T1000 (cell line): ENCODE data around the gene HOXC9.

ENCODE experiments used
- DNase-seq: peaks from one replicate; lab custom pipeline; 2025; ENCODE audit warnings: mixed read lengths; lab: John Stamatoyannopoulos, UW

HOXC9 gene

DNA sequence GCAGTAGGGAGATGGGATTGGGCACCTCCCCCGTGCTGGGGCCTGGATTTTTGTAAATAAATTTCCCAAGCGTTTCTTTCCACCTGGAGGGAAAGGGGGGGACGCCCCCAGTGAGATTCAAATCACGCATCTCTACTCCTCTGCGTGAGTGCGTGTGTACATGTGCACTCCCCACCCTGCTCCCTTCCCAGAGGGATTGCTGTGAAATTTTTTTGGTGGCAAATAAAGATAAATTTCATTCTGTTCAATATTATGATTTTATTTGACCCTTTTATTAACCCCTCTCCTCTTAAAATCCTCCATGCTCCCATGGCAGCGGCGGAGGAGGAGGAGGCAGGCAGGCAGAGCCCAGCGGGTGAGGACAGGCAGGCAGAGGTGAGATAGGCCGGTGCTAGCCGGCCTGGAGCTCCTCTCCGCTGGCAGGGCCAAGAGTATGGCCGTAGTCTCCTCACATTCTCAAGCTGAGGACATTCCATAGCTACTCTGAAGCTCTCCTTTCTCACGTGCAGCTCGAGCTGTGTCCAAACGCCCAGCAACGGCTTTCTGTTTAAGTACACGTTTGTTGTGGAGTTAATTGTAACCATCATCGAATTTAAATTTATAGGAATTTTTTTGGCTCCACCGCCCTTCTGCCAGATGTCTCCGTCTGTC lies 23.7 kb upstream of the HOXC9 start:
- DNase-seq, result no peak

DNA sequence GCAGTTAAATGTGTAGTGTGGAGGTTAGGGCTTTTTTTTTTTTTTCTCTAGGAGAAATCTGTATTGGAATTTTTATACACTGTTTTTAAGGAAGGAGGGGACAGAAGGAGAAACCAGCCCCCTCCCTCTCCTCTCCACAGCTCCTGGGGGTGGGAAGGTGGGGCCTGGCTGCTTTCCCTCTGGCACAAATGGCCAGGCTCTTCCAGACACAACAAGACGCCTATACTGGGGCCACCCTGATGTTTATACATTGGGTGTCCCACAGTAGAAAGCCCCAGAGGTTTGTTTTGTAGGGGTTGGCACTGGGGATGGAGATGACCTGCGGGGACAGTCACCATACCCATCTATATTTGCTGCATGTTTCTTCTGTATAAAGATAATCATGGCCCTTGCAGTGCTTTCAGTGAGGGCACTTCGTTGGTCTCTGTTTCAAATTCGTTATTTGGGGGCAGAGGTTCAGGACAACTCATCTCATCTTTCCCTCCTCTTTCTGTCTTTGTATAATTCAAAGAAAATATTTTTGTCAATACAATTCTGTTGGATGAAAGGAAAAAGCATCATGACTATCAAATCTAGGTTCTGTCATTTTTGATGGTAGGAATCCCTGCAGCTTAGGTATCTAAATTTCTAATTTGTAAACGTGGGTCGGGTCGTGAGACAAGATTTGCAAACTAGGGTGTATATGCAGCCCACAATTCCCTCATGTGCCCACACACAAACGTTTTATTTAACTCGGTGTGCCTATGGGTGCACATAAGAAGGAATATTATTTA lies 23.0 kb upstream of the HOXC9 start:
- DNase-seq, result no peak

DNA sequence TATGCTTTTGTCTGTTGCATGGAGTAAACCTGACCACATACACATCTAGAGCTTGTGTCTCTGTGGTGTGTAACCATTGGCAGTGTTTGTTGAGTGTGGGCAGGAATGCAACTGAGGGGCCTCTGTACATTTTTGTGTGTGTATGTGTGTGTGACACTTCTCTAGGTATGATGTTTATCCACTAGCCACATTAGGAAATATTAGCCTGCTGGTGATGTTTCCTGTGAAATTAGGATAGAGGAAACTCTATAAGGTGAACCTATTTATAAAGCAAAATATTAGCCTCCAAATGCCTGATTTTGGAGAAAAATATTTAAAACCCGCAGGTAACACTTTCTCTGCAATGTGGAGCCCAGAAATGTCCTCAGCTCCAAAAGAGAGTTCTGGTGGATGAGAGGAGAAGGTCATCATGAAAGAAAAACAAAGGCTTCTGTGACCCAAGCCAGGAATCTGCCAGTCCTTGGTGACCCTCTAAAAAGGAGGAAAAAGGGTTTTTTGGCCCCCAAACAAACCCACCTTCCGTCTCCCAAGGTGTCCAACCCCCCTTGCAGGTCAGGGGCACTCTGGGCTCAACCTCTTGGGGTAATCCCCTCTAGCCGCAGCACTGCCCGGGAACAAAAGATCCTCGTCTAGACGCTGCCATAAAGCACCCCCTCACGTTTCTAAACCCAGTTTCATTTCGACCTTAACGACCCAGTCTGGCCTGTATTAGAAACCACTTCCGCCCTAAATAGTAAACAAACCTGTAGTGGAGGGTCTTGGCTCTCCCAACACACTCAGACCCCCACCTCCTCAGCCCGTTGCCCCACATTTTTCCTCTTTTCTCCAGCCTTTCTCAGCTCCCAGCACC lies 22.1 kb upstream of the HOXC9 start:
- DNase-seq, result no peak

DNA sequence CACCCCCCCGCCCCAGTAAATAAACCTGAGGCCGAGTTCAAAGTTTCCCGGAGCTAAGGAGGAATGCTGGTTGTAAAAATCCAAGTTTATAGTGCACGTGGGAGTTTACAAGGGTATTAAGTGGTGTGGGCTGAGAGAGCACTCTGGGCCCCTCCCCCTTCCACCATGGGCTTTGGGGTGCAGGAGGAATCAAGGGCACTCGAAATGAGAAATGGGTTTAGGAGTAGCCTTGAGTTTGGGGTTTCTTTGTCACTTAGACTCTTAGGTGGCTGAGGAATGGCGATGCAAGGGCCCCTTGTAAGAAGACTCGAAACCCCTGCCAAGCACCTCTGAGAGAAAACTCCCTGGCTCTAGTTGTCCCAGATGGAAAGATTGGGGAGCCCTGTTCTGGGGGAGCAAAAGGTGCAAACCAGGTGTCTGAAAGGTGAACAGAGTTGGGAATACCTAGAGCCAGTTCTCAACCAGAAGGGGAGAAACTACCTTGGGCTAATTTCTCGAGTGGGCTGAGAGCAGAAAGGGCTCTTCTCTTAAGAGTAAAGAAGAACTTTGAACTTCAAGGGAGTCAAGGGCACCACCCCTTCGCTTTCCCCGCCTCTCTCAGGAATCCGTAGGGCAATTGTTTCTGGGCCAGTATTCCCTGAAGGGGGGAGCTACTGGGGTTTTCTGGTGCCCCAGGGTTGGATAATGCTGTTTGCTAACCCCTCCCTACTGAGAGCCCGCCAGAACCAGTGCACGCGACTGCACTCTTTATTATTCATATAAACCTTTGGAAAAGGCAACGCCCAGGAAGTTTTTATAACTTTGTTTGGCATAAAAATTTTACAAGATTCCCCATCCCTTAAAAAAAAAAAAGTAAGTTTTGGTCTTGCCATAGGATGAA lies 21.2 kb upstream of the HOXC9 start:
- DNase-seq, result no peak

DNA sequence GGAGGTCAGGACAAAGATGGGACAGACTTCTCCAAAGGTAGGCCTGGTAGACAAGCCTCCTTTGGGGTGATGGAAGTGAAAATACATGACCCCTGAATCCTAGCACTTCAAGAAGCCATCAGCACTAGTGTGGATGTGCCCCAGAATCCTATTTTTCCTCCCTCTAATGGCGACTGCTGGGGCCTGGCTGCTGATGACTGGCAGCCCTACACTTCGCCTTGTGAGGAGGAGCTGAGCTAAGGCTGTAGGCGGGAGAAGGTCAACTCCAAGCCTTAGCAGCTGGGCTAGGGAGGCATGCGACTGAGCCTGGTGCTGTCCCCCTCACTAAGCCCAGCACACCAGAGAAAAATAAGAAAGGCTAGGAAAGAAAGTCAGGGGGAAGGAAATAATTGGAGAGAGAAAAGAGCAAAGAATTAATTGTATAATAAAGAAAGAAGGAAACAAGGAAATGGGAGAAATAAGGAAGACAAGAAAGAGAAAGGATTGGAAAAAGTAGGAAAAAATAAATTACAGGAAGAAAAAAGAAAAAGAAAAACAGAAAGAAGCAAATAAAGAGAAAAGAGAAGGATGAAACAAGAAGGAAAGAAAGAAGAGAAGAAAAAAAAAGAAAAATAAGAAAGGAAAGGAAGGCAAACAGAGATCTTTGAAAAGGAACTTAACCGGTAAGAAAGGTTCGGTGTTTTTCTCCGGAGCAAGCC lies 19.7 kb upstream of the HOXC9 start:
- DNase-seq, result no peak

DNA sequence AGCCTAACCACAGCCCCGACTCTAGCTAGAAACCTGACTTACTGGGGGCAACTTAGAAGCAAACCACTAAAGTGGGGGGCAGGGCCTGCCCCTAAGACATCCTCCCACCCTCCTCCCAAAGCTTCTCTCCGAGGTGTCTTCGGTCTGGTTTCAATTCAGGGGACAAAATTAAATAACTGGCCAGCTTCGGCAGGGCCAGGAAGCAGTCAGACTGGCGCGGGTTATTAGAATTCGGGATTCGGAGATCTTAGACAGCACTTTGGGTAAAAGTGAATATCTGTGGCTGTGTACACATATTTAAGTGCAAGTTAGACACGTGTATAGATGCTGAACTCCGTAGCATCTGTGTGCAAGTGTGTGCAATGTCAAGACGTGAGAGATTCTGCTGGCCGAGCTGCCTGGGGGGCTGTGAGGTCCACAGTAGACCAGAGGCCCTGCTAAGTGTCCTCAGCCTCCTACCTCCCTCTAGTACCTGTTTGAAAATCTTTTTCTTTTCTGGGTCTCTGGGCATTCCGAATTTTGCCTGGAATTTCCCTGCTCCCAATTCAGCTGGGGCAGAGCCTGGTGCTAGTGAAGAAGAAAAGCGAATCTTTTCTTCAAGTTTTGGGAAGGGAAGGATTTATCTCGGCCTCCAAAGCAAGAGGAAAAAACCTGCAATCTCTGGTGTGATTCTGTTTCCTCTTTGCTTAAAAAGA lies 19.0 kb upstream of the HOXC9 start:
- DNase-seq, result no peak

DNA sequence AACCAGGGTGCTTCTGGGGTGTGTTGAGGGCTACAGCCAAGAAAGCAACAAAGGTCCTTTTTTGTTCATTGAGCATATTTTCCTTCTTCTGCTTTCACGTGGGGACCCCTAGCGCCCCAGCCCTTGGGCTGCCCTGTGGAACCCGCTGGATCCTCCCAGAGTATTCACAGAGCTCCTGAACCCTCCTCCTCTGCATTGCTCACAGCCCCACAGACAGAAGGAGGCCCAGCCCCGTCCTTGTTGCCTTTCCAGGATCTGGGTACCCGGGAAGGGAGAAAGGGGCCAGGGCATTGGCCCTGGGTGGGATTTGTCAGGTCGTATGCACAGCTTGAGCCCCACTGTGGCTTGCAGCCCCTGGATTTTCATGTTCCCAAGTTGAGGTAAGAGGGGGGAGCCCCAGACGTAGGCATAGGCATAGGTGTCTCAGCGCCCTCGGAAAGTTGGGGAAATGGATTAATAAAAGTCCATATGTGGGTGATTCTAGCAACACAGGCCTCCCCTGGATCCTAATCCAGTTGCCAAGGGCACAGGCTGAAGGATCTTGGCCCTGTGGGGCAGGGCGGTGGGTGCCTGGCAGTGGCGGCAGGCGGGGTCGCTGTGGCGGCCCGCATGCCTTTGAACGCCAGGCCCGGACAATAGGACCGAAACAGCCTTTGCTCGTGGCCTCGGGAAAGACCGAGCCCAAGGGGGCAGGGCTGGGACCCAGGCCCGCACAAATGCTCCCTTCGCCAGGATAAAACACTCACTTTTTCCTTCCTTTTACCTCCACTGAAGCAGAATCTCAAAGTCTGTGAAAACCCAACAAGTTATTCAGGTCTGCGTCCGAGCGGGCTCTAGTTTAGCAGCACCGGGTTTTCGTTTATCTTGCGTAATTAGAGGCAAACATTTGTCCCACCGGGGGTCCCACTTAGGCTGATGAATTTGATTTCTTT lies 18.1 kb upstream of the HOXC9 start:
- DNase-seq, result no peak

DNA sequence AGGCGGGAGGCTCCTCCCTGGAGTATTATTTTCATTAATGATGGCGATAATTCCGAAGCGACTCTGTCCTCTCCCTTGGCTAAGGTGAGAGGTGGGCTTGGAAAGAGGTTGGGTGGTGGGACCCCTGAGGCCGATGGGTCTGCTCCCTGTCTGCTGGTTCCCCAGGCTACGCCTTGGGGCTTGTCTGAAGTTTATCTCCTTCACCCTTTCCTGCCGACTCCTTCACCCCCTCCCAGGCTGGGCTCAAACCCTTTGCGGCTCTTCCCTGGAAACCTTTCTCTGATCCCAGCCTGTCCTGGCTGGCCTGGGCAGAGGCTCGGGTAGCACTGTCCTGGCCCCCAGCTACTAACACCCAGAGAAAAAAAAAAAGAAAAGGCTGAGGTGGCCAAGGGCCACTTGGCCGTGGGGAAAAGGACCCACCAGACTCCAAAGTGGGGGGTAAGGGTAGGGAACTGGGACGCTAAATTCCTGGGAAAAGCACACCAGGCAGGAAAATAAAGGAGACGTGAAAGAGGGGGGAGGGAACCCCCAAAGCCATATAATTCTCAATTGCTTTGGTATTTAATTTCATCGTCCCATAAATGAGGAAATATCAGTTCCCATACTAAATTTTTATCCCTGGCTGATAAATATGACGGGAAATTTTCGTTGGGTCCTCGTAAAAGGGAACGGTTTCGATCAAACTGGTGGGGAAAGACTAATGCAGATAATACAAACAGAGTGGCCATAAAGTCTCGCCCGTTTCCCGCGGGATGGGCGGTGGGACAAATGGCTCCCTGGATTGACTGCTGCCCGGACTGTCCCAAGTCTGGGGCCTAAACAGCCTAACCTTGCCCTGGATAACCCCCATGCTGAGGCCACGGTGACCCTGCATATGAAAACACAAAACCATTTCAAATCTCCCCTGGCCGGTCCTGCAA lies 17.1 kb upstream of the HOXC9 start:
- DNase-seq, result no peak

DNA sequence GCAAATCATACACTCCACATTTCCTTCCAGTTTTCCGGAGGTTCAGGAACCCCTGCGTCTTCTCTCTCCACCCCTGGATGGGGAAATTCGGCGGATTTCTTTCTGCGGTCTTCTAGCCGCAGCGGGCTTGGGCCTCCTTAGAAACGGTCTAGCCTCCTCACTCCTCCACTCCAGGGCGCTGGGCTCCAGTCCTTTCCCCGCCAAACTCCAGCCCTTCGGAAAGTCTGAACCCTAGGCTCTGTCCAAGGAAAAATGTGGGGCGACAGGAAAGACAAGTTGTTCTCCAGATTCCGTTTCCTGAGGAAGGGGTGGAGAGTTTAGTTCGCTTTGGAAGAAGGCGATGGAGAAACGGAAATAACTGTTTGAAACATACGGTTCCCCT lies 16.4 kb upstream of the HOXC9 start:
- DNase-seq, result no peak

DNA sequence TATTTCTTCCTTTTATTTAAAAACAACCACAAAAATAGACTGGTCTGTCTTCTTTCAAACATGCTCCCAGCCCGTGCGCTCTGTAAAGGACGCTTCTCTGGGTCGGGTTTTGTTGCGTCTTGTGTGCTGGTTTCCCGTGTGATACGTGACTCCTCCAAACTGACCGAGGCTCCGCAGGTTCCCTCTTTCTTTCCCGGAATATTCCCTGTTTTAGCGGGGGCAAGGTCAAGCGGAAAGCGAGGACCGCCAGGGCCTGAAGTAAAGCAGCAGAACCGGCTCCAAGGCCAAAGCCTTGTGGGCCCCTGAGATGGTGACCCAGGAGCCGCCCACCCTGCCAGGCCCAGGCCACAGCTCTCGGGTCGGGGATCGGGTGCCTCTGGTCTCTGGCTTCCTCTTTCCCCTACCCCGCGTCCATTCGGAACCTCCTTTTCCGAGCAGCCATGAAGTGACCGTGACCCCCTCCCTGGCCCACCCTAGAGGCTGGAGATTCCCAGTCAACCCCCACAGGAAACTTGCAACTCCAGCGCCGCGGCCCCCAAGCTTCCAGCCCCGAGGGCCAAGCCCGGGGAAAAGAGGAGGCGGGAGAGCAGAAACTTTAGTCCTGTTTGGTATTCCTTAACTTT lies 15.9 kb upstream of the HOXC9 start:
- DNase-seq, result no peak

DNA sequence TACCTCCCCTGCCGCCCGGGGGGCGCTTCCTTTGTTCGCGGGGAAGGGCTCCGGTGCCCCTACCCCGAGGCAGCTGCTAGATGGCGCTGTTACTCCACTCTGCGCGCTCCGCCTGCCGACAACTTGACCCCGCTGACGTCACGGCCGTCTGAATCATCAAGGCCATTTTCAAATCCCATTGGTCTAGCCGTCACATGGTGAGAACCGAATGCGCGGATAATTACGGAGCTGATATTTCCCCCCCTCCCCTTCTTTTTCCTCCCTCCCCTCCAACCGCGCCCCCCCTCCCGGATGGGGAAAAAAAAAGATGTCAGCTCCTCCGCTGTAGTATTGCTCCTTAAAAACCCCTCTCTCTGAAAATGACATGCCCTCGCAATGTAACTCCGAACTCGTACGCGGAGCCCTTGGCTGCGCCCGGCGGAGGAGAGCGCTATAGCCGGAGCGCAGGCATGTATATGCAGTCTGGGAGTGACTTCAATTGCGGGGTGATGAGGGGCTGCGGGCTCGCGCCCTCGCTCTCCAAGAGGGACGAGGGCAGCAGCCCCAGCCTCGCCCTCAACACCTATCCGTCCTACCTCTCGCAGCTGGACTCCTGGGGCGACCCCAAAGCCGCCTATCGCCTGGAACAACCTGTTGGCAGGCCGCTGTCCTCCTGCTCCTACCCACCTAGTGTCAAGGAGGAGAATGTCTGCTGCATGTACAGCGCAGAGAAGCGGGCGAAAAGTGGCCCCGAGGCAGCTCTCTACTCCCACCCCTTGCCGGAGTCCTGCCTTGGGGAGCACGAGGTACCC lies 14.9 kb upstream of the HOXC9 start, which contains the start of gene HOXC10:
Gene HOXC10, plus strand, starts transcription at position 246 of the 791 bp plus-strand sequence. Its CDS starts 114 bp downstream, at position 360.
- peak; percentile 94 for DNase-seq

DNA sequence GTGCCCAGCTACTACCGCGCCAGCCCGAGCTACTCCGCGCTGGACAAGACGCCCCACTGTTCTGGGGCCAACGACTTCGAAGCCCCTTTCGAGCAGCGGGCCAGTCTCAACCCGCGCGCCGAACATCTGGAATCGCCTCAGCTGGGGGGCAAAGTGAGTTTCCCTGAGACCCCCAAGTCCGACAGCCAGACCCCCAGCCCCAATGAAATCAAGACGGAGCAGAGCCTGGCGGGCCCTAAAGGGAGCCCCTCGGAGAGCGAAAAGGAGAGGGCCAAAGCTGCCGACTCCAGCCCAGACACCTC lies 14.3 kb upstream of the HOXC9 start:
- DNase-seq, result no peak

DNA sequence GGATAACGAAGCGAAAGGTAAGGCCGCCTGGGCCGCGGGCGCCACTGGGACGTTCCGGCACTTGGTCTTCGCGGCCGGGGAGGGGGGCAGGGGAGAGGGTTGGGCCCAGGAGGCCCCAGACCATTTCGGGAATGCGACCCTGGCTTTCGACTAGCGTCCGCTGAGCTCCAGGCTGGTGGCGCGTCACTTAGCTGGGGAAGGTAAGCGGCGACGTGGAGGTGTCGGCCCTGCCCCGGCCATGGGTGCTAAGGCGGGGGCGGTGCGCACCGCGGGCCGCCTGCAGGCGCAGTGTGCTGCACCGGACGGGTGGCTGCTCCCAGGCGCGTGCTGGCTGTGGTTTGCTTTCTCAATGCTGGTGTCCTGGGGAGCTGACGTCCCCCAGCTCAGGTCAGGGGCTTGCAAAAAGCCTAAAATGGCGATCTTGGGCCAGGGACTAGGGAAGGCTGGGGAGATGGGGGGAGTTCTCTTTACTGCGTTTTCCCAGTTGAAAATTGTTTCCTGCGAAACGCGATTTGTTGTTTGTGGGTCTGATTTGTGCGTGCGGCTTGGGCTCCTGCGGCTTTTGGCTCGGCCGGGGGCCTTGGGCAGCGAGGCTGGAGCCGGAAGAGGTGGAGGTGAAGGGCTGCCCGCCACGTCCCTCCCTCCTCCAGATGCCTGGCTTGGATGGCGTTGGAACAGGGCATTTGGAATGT lies 13.8 kb upstream of the HOXC9 start:
- DNase-seq, result no peak

DNA sequence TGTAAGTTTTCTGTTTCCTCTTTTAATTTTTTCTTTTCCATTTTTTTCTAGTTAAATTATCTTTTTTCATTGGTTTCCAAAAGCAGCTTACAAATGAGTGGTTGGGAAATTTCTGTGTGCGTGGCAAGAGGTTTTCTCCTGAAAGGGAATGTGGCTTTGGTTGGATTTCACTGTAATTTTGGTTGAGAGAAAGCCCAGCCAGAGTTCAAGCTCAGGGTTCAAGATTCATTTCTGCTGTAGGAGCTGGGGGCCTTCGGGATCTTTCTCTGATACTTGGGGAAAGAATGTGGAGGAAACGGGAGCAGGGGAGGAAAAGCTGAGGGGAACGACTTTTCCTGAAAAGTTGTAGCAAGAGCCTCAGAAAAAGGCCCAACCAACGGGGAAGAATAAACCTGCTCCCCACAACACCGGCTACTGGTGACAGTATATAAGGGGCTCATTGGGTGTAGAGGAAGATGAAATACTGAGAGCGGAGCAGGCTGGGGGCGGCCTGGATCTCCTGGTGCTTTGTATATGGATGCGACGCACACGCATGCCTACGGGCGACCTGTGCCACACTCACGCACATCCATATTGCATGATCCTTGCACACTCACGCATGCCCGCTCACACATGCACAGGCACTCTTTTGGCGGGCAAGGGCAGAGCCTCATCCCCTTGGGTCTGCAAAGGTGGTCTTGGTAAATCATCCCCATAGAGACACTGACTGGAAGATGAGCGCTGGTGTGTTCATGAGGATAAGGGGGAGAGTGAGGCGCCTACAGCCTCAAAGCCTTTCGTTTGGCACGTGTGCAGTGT lies 13.1 kb upstream of the HOXC9 start:
- no peak for DNase-seq

DNA sequence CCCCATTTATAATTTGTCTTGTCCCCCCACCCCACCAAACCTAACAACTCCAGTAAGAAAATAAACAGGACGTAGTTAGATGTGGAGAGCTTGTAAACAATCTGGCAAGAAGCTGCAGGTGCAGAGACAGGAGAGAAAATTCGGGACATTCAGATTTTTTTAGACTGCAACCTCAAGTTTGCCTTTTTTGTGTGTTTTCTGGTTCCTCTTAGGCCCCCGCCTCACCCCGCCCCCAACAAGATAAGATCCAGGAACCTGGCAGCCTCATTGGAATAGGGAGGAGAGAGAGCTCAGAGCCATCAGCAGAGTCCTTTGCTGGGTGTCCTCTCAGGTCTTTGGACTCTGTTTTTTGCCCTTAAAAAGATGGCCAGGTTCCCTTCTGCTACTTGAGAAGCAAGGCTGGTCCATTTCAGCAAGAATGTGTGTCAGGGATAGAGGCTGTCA lies 12.2 kb upstream of the HOXC9 start:
- no peak for DNase-seq
